Left ventricle myocardium superior (tissue), 1 donor: ENCODE data around the gene SCTR. TPM values are rescaled to one million over a fixed set of nuclear protein-coding genes. Genes with fewer than 3 reads are reported as not detected.

Experiments
- ATAC-seq: fragments of 200-7000 bp; cut with Tn5 transposase; one replicate; pipeline ENCODE4 v1.9.1; 2020; ENCODE audit warnings: mild to moderate bottlenecking, moderate library complexity
- DNase-seq: peaks from one replicate; pipeline ENCODE4 v3.0.0-alpha.2; 2020
- intact Hi-C: fragments of 100-400 bp; cut with micrococcal nuclease; formaldehyde crosslinking; loops from one replicate; pipeline ENCODE4 v1.11.0; 2022
- total RNA-seq: library from RNA; stranded (reverse); fragmentation: NEBNext Ultra II Directional; extraction: Animal tissue kit (Norgen Biotek cat#: 25700); gene quantifications from one replicate; pipeline ENCODE4 v1.2.1, GENCODE V29; 2021
- donor health status: DM: no; HTN: yes; CAD: no; lungs with severe emphysema.

Gene SCTR
- total RNA-seq, 1 donor from 2014 or later, result 1.0 TPM

- no peak for DNase-seq
- intact Hi-C loops, result no loop called here
- no peak for ATAC-seq
Observed at GRCh38 chr2:119490106-119490505, 34.2 kb downstream of the SCTR start.

GRCh38 chr2:119489232-119489952 lies 34.9 kb downstream of the SCTR start:
- ATAC-seq (no peak), DNase-seq (no peak)
- intact Hi-C loops, result no loop called here

GRCh38 chr2:119488245-119489214 lies 35.8 kb downstream of the SCTR start:
- DNase-seq, result no peak
- intact Hi-C loops, result no loop called here

GRCh38 chr2:119487434-119488244 lies 36.6 kb downstream of the SCTR start:
- ATAC-seq, result peak; percentile 1
- intact Hi-C loops, result no loop called here
- no peak for DNase-seq

More at GRCh38 chr2:119488245-119489214, 35.8 kb downstream of the SCTR start:
- no peak for ATAC-seq

- ATAC-seq (no peak), DNase-seq (no peak)
- intact Hi-C loops, result no loop called here
Observed at GRCh38 chr2:119486886-119487285, 37.4 kb downstream of the SCTR start.

GRCh38 chr2:119486196-119486827 lies 38.0 kb downstream of the SCTR start:
- intact Hi-C loops, result no loop called here
- DNase-seq (no peak), ATAC-seq (no peak)

- DNase-seq (peak; percentile 89), ATAC-seq (peak; percentile 83)
- intact Hi-C loops, result no loop called here
Observed at GRCh38 chr2:119485336-119486110, 38.8 kb downstream of the SCTR start.

GRCh38 chr2:119484834-119485233 lies 39.4 kb downstream of the SCTR start:
- ATAC-seq, result peak; percentile 8

GRCh38 chr2:119483896-119484718 lies 40.2 kb downstream of the SCTR start:
- intact Hi-C loops, result no loop called here
- DNase-seq, result no peak
- ATAC-seq, result no peak

More at GRCh38 chr2:119484834-119485233, 39.4 kb downstream of the SCTR start:
- intact Hi-C loops, result no loop called here
- DNase-seq, result no peak

GRCh38 chr2:119483395-119483753 lies 40.9 kb downstream of the SCTR start:
- DNase-seq (no peak), ATAC-seq (peak; percentile 9)
- intact Hi-C loops, result no loop called here

GRCh38 chr2:119482481-119483394 lies 41.5 kb downstream of the SCTR start:
- peak; percentile 47 for ATAC-seq
- peak; percentile 76 for DNase-seq
- intact Hi-C loops, result no loop called here

GRCh38 chr2:119481501-119482455 lies 42.5 kb downstream of the SCTR start:
- DNase-seq (no peak), ATAC-seq (no peak)

GRCh38 chr2:119480718-119481142 lies 43.6 kb downstream of the SCTR start:
- DNase-seq (peak; percentile 53), ATAC-seq (peak; percentile 23)
- intact Hi-C loops, result no loop called here

More at GRCh38 chr2:119481501-119482455, 42.5 kb downstream of the SCTR start:
- intact Hi-C loops, result no loop called here

- ATAC-seq (no peak), DNase-seq (no peak)
- intact Hi-C loops, result no loop called here
Observed at GRCh38 chr2:119480184-119480583, 44.1 kb downstream of the SCTR start.

GRCh38 chr2:119478978-119479295 lies 45.3 kb downstream of the SCTR start:
- ATAC-seq, result no peak
- intact Hi-C loops, result loop anchor here (5.0 kb wide), 1 partner anchor 72 kb away; no protein-coding TSS in a partner anchor

More at GRCh38 chr2:119478978-119479295, 45.3 kb downstream of the SCTR start:
- DNase-seq, result no peak
